ENCODE measurements around the gene ERICH3. TPM values are rescaled to one million over a fixed set of nuclear protein-coding genes. Genes with fewer than 3 reads are reported as not detected.

ERICH3 gene
- total RNA-seq, 1 donor from 2014 or later, result not detected

DNA sequence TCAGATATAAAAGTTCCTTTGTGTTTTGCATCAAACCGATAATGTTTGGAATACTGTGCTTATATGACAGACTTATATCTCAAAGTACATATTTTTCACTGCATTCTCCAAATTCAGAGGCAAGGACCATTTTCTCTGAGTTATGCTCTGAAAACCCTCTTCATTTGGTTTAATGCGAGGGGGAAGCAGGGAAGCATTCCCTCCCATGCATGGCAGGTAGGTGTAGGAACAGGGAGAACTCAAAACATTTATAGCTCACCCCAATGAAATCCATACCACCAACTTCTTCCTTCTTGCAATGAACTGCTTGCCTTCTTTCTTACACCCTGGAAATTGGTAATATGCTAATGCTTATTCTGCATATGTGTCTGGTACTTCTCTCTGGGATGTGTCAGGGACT lies 10.7 kb upstream of the ERICH3 start:
- H3K27me3 ChIP-seq (ENCODE audit: control insufficient read depth, insufficient read depth, low read length), result no peaks in the 10 kb centered on the region
- H3K36me3 ChIP-seq (ENCODE audit: control insufficient read depth, insufficient read depth, low read length), result no peaks in the 10 kb centered on the region
- H3K4me3 ChIP-seq (ENCODE audit: low read depth, low read length), result no peak overlapping the region
- DNase-seq (ENCODE audit: low read depth), result no peak
- TF ChIP-seq, protein P1, sequence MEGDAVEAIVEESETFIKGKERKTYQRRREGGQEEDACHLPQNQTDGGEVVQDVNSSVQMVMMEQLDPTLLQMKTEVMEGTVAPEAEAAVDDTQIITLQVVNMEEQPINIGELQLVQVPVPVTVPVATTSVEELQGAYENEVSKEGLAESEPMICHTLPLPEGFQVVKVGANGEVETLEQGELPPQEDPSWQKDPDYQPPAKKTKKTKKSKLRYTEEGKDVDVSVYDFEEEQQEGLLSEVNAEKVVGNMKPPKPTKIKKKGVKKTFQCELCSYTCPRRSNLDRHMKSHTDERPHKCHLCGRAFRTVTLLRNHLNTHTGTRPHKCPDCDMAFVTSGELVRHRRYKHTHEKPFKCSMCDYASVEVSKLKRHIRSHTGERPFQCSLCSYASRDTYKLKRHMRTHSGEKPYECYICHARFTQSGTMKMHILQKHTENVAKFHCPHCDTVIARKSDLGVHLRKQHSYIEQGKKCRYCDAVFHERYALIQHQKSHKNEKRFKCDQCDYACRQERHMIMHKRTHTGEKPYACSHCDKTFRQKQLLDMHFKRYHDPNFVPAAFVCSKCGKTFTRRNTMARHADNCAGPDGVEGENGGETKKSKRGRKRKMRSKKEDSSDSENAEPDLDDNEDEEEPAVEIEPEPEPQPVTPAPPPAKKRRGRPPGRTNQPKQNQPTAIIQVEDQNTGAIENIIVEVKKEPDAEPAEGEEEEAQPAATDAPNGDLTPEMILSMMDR (IDR thresholded peaks at IDR 0.05; ENCODE audit: insufficient read depth, low read length, poor library complexity, severe bottlenecking), result no peak

DNA sequence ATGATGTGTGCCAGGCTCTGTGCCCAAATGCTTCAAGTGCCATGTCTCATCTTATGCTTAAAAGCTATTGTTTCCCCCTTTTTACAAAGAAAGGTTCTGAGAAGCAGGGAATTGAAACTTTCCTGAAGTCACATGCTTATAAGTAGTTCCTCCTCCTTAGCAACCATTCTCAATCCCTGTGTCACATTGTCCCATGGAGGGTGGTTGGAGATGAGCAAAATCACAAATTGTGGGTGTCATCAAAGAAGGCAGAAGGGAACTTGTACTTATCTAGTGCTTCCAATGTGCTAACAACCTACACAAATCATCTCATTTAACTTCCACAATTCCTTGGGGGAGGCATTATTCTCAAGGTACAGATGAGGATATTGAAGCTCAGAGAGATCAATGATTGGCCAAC lies 10.1 kb upstream of the ERICH3 start:
- no peak for DNase-seq (ENCODE audit: low read depth)

DNA sequence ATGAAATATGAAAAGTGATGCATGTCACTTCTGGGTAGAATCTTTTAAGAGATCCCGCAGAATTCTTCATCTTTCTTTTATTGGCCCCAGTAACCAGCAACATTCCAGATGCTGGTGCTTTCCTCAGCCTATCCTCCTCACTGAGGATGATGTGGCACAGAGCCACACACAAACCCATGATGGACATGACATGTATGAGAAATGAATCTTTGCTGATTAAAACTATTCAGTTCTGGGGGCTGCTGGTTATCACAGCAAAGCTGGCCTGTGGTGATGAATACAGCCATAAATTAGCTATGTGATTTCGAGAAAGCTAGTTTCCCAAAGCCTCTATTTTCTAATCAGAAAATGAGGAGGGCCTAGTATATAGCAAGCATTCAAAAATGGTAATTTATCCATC lies 8.3 kb upstream of the ERICH3 start:
- no peaks in the 10 kb centered on the region for H3K27me3 ChIP-seq (ENCODE audit: control insufficient read depth, insufficient read depth, low read length)

More for the DNA sequence above, 10.1 kb upstream of the ERICH3 start:
- Histone ChIP-seq H3K27me3 (ENCODE audit: control insufficient read depth, insufficient read depth, low read length) (no peaks in the 10 kb centered on the region), H3K36me3 (ENCODE audit: control insufficient read depth, insufficient read depth, low read length) (no peaks in the 10 kb centered on the region), H3K4me3 (ENCODE audit: low read depth, low read length) (no peak overlapping the region)
- TF ChIP-seq, protein P1 (IDR thresholded peaks at IDR 0.05; ENCODE audit: insufficient read depth, low read length, poor library complexity, severe bottlenecking), result no peak

DNA sequence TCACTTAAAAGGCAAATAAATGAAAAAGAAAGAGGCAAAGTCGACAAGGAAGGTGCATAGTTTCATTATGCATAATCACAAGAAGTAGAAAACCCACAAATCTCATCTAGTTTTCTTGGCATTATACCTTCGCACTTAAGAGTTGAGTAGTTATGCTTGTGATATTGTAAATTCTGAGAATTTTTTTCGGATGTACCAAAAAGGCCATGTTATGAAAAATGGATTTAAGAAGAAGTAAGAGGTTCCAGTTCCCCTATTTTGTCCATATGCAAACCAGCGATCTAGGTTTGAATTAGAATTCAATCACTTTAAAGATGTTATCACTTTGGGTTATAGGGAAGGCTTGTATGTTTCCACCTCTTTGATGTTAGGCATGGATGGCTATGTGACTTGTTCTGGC lies 7.9 kb upstream of the ERICH3 start:
- TF ChIP-seq, protein P1 (IDR thresholded peaks at IDR 0.05; ENCODE audit: insufficient read depth, low read length, poor library complexity, severe bottlenecking), result no peak
- DNase-seq (ENCODE audit: low read depth), result no peak
- H3K4me3 ChIP-seq (ENCODE audit: low read depth, low read length), result no peak overlapping the region
- no peaks in the 10 kb centered on the region for H3K27me3 ChIP-seq (ENCODE audit: control insufficient read depth, insufficient read depth, low read length)
- H3K36me3 ChIP-seq (ENCODE audit: control insufficient read depth, insufficient read depth, low read length), result no peaks in the 10 kb centered on the region

More for the DNA sequence above, 8.3 kb upstream of the ERICH3 start:
- no peaks in the 10 kb centered on the region for H3K36me3 ChIP-seq (ENCODE audit: control insufficient read depth, insufficient read depth, low read length)
- DNase-seq (ENCODE audit: low read depth), result no peak
- TF ChIP-seq, protein P1 (IDR thresholded peaks at IDR 0.05; ENCODE audit: insufficient read depth, low read length, poor library complexity, severe bottlenecking), result no peak
- H3K4me3 ChIP-seq (ENCODE audit: low read depth, low read length), result no peak overlapping the region

DNA sequence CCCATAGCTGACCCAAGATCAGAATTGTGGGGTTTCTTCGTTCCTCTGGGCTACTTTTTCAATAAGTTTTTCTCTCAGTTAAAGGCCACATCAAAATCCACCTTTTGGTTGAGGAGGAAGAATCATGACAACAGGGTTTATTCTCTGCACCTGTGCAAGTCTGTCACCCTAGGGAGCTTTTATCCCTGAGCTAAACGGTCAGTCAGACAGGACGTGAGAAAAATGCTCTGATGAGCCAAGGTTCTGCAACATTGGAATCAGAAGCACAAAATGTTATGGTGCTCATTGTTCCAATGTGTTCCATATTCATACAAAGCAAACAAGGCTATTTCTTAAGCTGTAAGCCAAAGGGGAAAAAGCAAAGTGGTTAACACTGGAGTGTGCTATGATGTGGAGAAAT lies 7.4 kb upstream of the ERICH3 start:
- TF ChIP-seq, protein P1 (IDR thresholded peaks at IDR 0.05; ENCODE audit: insufficient read depth, low read length, poor library complexity, severe bottlenecking), result no peak
- no peaks in the 10 kb centered on the region for H3K27me3 ChIP-seq (ENCODE audit: control insufficient read depth, insufficient read depth, low read length)
- DNase-seq (ENCODE audit: low read depth), result no peak
- no peaks in the 10 kb centered on the region for H3K36me3 ChIP-seq (ENCODE audit: control insufficient read depth, insufficient read depth, low read length)
- H3K4me3 ChIP-seq (ENCODE audit: low read depth, low read length), result no peak overlapping the region

DNA sequence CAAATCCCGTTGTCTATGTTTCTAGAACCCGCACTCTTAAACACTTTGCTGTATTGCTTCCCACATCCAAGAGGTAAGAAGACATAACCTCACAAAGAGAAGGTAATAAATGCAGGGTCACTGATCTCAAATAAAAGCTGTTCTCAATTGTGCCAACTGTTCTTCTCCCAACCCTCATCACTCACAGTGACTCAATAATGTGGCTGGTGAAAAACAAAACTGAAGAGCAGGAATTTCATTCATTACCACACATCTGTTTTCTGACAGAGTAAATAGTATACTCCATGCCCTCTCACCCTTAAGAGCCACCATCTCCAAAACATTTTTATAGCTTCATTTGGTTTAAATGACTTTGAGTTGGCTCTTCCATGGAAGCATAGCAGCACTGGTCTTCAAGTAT lies 6.2 kb upstream of the ERICH3 start:
- Histone ChIP-seq H3K4me3 (ENCODE audit: low read depth, low read length) (no peak overlapping the region), H3K36me3 (ENCODE audit: control insufficient read depth, insufficient read depth, low read length) (no peaks in the 10 kb centered on the region), H3K27me3 (ENCODE audit: control insufficient read depth, insufficient read depth, low read length) (no peaks in the 10 kb centered on the region)
- no peak for DNase-seq (ENCODE audit: low read depth)
- TF ChIP-seq, protein P1 (IDR thresholded peaks at IDR 0.05; ENCODE audit: insufficient read depth, low read length, poor library complexity, severe bottlenecking), result no peak
